Keratinocyte (primary cell): Measurements from ENCODE around the gene CDC25C.

ENCODE experiments used
- EZH2 ChIP-seq: IDR thresholded peaks from one replicate; pipeline ENCODE4 v1.6.1; 2012; ENCODE audit warnings: inconsistent platforms, mild to moderate bottlenecking, low read length, moderate library complexity
- TF ChIP-seq, protein P1 (sequence below), 3 experiments: IDR thresholded peaks in 1 of 3; conservative IDR thresholded peaks in 1 of 3; optimal IDR thresholded peaks in 1 of 3; 2 replicates in 2 of 3; 3 replicates in 1 of 3; pipeline versions ENCODE3 to v1.5.1; 2011; ENCODE audit warnings: low read length in 3 of 3, mild to moderate bottlenecking in 3 of 3, moderate library complexity in 2 of 3, control low read depth in 1 of 3, inconsistent platforms in 1 of 3; ENCODE audit not compliant: insufficient read depth in 2 of 3; ENCODE audit errors: extremely low read depth in 1 of 3

DNA sequence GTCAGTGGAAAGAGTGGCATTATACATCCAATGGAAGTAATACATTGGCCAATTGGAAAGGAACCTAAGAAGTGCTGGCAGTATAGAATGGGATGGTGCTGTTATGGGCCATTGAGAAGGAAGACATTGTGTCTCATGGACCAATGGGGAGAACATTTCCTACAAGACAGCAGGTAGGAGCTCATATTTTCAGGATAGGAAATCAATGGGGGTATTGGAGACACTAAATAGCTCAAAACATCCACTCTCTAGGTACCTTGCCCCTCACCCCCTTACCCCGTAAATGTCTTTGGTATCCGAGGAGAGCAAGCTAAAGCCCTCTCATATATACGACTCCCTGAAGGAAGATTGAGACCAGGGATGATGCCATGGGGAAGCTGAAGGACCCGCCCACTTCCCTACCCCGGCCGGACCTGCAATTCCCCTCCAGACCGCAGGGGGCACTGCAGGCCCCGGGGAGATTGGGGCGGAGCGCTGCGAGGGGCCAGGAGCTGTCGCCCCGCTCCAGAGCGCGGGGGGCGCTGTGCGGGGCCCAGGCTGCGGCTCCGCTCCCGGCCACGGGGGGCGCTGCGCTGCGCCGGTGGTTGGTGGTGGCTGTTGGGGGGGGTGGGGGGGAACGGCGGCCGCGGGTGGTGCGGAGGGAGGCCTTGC, 20.6 kb upstream of the CDC25C start, which contains the start of gene KDM3B:
- TF ChIP-seq, protein P1, sequence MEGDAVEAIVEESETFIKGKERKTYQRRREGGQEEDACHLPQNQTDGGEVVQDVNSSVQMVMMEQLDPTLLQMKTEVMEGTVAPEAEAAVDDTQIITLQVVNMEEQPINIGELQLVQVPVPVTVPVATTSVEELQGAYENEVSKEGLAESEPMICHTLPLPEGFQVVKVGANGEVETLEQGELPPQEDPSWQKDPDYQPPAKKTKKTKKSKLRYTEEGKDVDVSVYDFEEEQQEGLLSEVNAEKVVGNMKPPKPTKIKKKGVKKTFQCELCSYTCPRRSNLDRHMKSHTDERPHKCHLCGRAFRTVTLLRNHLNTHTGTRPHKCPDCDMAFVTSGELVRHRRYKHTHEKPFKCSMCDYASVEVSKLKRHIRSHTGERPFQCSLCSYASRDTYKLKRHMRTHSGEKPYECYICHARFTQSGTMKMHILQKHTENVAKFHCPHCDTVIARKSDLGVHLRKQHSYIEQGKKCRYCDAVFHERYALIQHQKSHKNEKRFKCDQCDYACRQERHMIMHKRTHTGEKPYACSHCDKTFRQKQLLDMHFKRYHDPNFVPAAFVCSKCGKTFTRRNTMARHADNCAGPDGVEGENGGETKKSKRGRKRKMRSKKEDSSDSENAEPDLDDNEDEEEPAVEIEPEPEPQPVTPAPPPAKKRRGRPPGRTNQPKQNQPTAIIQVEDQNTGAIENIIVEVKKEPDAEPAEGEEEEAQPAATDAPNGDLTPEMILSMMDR (optimal IDR thresholded peaks at IDR 0.05 in 1 of 3, IDR thresholded peaks at IDR 0.05 in 1 of 3, conservative IDR thresholded peaks at IDR 0.05 in 1 of 3; ENCODE audit: extremely low read depth in 1 of 3, insufficient read depth in 2 of 3, low read length in 3 of 3), result peak; percentile 96 to 99 (median 97)
- no peak for TF ChIP-seq EZH2
